Activated T-cell treated with anti-CD3 and anti-CD28 coated beads, Interleukin-2, amount 50 U/mL, for 48 hours (primary cell): ENCODE results near the gene UBE2G2.
A peak's percentile ranks its signal among the peaks of the same experiment; 100 is the strongest.
"Not testable (repeated sequence)": the region's sequence is repeated elsewhere in the genome, so short reads cannot be mapped to it uniquely, and the experiment has no call there.

Experiments used
- DNase-seq, 2 experiments: peaks; one replicate each; pipeline ENCODE4 v3.0.0-alpha.2; 2020

Gene UBE2G2

GRCh38 chr21:44835647-44835973 lies 34.0 kb upstream of the UBE2G2 start:
- DNase-seq: no peak

GRCh38 chr21:44834951-44835646 lies 33.5 kb upstream of the UBE2G2 start:
- DNase-seq: no peak

- DNase-seq: no peak
Observed at GRCh38 chr21:44834231-44834950, 32.8 kb upstream of the UBE2G2 start.

GRCh38 chr21:44833663-44834062 lies 32.0 kb upstream of the UBE2G2 start:
- DNase-seq: no peak

- DNase-seq: not testable (repeated sequence)
Observed at GRCh38 chr21:44832516-44833255, 31.1 kb upstream of the UBE2G2 start.

GRCh38 chr21:44831227-44831860 lies 29.7 kb upstream of the UBE2G2 start:
- DNase-seq: no peak

GRCh38 chr21:44829507-44830092 lies 28.0 kb upstream of the UBE2G2 start:
- no peak for DNase-seq

GRCh38 chr21:44828362-44829056 lies 26.9 kb upstream of the UBE2G2 start:
- DNase-seq: no peak

- no peak for DNase-seq
Observed at GRCh38 chr21:44823179-44823660, 21.6 kb upstream of the UBE2G2 start.

- no peak for DNase-seq
Observed at GRCh38 chr21:44822484-44823178, 21.0 kb upstream of the UBE2G2 start.

- no peak for DNase-seq
Observed at GRCh38 chr21:44820851-44821250, 19.2 kb upstream of the UBE2G2 start.

- no peak for DNase-seq
Observed at GRCh38 chr21:44819283-44820243, 17.9 kb upstream of the UBE2G2 start.

GRCh38 chr21:44818640-44819011 lies 17.0 kb upstream of the UBE2G2 start:
- no peak for DNase-seq

GRCh38 chr21:44817914-44818639 lies 16.5 kb upstream of the UBE2G2 start, which contains the start of gene SUMO3:
SUMO3 (minus strand) TSS chr21:44818062; CDS start chr21:44817968, 94 bp downstream.
- DNase-seq: peak; percentile 91 to 93

- peak; percentile 93 to 95 for DNase-seq
Observed at GRCh38 chr21:44817506-44817880, 15.9 kb upstream of the UBE2G2 start.

- no peak for DNase-seq
Observed at GRCh38 chr21:44816761-44817505, 15.3 kb upstream of the UBE2G2 start.

- no peak for DNase-seq
Observed at GRCh38 chr21:44815852-44816628, 14.4 kb upstream of the UBE2G2 start.

- no peak for DNase-seq
Observed at GRCh38 chr21:44815225-44815624, 13.6 kb upstream of the UBE2G2 start.
